Measurements from ENCODE around the gene HAND2. TPM values are rescaled to one million over a fixed set of nuclear protein-coding genes. Genes with fewer than 3 reads are reported as not detected.

Gene HAND2
- total RNA-seq, 1 donor from 2014 or later, result 26.0 TPM

- no peak overlapping the region for H3K27ac ChIP-seq
- H3K4me1 ChIP-seq, result no peaks in the 10 kb centered on the region
- H3K9me3 ChIP-seq, result no peaks in the 10 kb centered on the region
- H3K4me3 ChIP-seq, result no peak overlapping the region
- H3K27me3 ChIP-seq, result no peaks in the 10 kb centered on the region
- no peak for DNase-seq (ENCODE audit: extremely low spot score in 2 of 2)
- intact Hi-C loops (cut with DNase I), result no loop called here
- H3K36me3 ChIP-seq, result no peaks in the 10 kb centered on the region
- TF ChIP-seq CTCF (IDR thresholded peaks at IDR 0.05) (no peak), POLR2AphosphoS5 (IDR thresholded peaks at IDR 0.05; ENCODE audit: insufficient read depth in 1 of 2, low read depth in 1 of 2) (no peak), POLR2A (IDR thresholded peaks at IDR 0.05) (no peak)
Measured at GRCh38 chr4:173560896-173561295, 30.9 kb upstream of the HAND2 start.

GRCh38 chr4:173556398-173557131, 26.5 kb upstream of the HAND2 start:
- TF ChIP-seq POLR2A (IDR thresholded peaks at IDR 0.05), result no peak
- Histone ChIP-seq H3K36me3 (no peaks in the 10 kb centered on the region), H3K27ac (no peak overlapping the region), H3K4me1 (no peaks in the 10 kb centered on the region), H3K4me3 (no peak overlapping the region), H3K27me3 (no peaks in the 10 kb centered on the region), H3K9me3 (no peaks in the 10 kb centered on the region)
- intact Hi-C loops (cut with DNase I), result no loop called here
- no peak for DNase-seq (ENCODE audit: extremely low spot score in 2 of 2)

- TF ChIP-seq POLR2A (IDR thresholded peaks at IDR 0.05), result no peak
- TF ChIP-seq CTCF (IDR thresholded peaks at IDR 0.05), result no peak
- TF ChIP-seq POLR2AphosphoS5 (IDR thresholded peaks at IDR 0.05; ENCODE audit: insufficient read depth in 1 of 2, low read depth in 1 of 2), result no peak
- no peaks in the 10 kb centered on the region for H3K36me3 ChIP-seq
- H3K9me3 ChIP-seq, result no peaks in the 10 kb centered on the region
- H3K4me3 ChIP-seq, result no peak overlapping the region
- no peaks in the 10 kb centered on the region for H3K27me3 ChIP-seq
- intact Hi-C loops (cut with DNase I), result no loop called here
- H3K4me1 ChIP-seq, result no peaks in the 10 kb centered on the region
- DNase-seq (ENCODE audit: extremely low spot score in 2 of 2), result no peak
- no peak overlapping the region for H3K27ac ChIP-seq
Measured at GRCh38 chr4:173547889-173548288, 17.9 kb upstream of the HAND2 start.

GRCh38 chr4:173546776-173547175, 16.7 kb upstream of the HAND2 start:
- Histone ChIP-seq H3K36me3 (no peaks in the 10 kb centered on the region), H3K27me3 (no peaks in the 10 kb centered on the region), H3K4me3 (no peak overlapping the region), H3K27ac (no peak overlapping the region), H3K9me3 (no peaks in the 10 kb centered on the region), H3K4me1 (no peaks in the 10 kb centered on the region)
- intact Hi-C loops (cut with DNase I), result no loop called here
- DNase-seq (ENCODE audit: extremely low spot score in 2 of 2), result no peak
- TF ChIP-seq POLR2A (IDR thresholded peaks at IDR 0.05) (no peak), CTCF (IDR thresholded peaks at IDR 0.05) (no peak), POLR2AphosphoS5 (IDR thresholded peaks at IDR 0.05; ENCODE audit: insufficient read depth in 1 of 2, low read depth in 1 of 2) (no peak)

- no peak overlapping the region for H3K27ac ChIP-seq
- H3K27me3 ChIP-seq, result no peaks in the 10 kb centered on the region
- no peak for TF ChIP-seq POLR2AphosphoS5 (IDR thresholded peaks at IDR 0.05; ENCODE audit: insufficient read depth in 1 of 2, low read depth in 1 of 2)
- no peak for TF ChIP-seq POLR2A (IDR thresholded peaks at IDR 0.05)
- TF ChIP-seq CTCF (IDR thresholded peaks at IDR 0.05), result no peak
- intact Hi-C loops (cut with DNase I), result no loop called here
- no peak for DNase-seq (ENCODE audit: extremely low spot score in 2 of 2)
- no peak overlapping the region for H3K4me3 ChIP-seq
- H3K36me3 ChIP-seq, result no peaks in the 10 kb centered on the region
- no peaks in the 10 kb centered on the region for H3K4me1 ChIP-seq
- no peaks in the 10 kb centered on the region for H3K9me3 ChIP-seq
Measured at GRCh38 chr4:173545440-173545839, 15.4 kb upstream of the HAND2 start.

All from vagina (tissue), 2 donors.